GM13976 (cell line): ENCODE measurements around the gene NHERF1.
A peak's percentile ranks its signal among the peaks of the same experiment; 100 is the strongest.

Experiments used
- DNase-seq: peaks from one replicate; pipeline ENCODE4 v3.0.0; 2012; ENCODE audit warnings: low spot score
- in situ Hi-C: fragments of 300-500 bp; cut with MboI; formaldehyde crosslinking; loops from one replicate; pipeline ENCODE4 v1.12.0; 2022; ENCODE audit warnings: low sequenced_read_pairs, mixed read lengths, inconsistent platforms; ENCODE audit not compliant: unreplicated experiment
- TF ChIP-seq, protein P1 (sequence below): IDR thresholded peaks from 2 replicates; pipeline ENCODE4 v1.5.1; 2012; ENCODE audit warnings: borderline replicate concordance, mild to moderate bottlenecking; ENCODE audit not compliant: insufficient read depth; ENCODE audit errors: extremely low read depth, missing control alignments, control extremely low read depth

The NHERF1 gene

DNA sequence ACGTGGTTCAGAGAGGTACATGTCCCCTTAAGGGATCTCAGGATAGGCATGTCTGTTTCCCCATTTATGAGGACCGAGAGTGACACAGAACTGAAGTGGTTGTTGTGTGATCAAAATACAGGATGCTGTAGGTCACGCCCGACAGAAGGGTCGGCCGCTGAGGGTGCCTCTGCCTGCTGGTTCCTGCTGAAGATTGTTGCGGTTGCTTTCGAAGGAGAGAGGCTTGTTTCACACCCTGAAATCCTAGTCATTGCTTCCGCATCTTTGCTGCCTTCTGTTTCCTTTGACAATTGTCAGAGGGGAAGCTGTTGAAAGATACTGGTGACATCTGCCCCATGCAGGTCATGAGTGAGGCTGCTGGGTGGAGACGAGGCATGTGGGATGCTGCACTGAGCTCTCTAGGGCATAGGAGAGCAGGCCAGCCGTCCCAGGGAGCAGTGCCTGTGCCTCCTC is 31.5 kb downstream of the NHERF1 start:
- in situ Hi-C loops = no loop called here
- TF ChIP-seq, protein P1, sequence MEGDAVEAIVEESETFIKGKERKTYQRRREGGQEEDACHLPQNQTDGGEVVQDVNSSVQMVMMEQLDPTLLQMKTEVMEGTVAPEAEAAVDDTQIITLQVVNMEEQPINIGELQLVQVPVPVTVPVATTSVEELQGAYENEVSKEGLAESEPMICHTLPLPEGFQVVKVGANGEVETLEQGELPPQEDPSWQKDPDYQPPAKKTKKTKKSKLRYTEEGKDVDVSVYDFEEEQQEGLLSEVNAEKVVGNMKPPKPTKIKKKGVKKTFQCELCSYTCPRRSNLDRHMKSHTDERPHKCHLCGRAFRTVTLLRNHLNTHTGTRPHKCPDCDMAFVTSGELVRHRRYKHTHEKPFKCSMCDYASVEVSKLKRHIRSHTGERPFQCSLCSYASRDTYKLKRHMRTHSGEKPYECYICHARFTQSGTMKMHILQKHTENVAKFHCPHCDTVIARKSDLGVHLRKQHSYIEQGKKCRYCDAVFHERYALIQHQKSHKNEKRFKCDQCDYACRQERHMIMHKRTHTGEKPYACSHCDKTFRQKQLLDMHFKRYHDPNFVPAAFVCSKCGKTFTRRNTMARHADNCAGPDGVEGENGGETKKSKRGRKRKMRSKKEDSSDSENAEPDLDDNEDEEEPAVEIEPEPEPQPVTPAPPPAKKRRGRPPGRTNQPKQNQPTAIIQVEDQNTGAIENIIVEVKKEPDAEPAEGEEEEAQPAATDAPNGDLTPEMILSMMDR = no peak
- DNase-seq = peak; percentile 69

DNA sequence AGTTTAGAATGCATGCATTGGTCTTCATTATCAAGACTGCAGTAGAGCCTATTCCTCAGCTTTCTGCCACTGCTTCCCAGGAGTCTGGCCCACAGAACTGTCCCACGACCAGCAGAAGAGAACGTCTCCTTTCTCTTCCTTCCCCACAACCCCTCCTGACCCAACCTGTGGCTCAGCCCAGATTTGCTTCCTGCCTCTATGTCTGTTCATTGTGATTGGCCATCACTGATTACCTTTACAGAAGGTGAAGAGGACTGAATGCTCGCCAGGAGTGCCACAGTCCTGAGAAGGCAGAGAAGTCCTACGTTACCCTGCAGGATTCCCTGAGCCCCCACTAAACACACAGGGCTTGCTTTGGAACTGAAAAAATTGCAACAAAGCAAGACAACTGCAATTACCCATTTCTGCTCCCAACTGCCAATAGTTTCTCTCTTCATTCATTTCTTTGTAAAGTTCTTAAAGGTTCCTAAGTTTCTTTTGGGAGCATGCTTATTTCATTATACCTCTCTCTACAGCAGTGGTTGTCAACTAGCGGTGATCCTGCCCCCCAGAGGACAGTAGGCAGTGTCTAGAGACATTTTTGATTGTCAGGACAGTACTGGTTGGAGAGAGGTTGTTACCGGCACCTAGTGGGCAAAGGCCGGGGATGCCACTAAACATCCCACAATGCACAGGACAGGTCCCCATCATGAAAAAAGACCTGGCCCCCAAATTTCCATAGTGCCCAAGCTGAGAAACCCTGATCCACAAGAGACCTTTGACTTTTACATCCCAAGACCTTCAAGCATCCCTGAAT is 32.2 kb downstream of the NHERF1 start:
- no peak for DNase-seq
- in situ Hi-C loops = no loop called here
- TF ChIP-seq, protein P1 = no peak

DNA sequence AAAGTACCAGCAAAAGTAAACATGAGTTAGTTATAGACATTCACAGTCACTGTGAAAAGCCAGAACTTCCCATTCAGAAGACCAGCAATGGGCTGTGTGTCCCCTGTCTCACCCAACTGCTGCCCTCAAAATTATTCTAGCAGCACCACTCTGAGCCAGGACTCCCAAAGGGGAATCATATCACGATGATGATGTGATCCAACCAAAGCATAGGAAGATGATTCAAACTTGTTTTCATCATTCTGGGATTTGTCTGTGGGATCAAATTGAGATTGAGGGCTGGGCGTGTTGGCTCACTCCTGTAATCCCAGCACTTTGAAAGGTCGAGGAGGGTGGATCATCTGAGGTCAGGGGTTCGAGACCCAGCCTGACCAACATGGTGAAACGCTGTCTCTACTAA is 34.1 kb downstream of the NHERF1 start:
- in situ Hi-C loops = no loop called here
- TF ChIP-seq, protein P1 = no peak
- DNase-seq = no peak

DNA sequence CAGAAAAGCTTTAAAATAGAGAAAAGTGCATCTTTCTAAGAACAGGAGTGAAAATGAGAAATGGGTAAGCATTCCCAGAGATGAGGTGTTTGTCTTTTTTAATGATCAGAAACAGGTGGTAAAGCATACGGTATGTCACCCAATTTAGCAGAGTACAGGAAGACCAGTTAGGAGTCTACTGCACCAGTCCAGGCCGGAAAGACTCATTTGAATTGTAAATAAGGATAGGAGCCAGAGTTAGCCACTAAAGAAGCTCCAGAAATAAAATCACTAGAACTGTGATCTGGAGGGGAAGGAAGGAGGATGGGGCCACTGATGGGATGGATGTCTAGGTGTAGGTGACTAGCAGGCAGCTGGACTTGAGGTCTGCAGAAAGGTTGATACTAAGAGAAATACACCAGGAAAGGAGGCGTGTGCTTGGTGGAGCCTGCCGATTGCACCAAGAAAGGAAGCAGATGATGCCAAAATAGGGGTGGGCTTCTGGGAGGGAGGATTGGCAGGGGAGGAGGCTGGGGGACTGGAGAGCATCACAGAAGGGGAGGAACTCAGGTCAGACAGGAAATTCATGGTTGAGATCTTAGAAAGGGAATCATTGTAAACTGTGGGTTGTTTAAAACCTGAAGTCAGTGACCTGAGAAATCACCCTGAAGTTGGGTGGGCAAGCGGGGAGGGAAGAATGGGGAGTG is 35.8 kb downstream of the NHERF1 start:
- TF ChIP-seq, protein P1 = no peak
- no peak for DNase-seq
- in situ Hi-C loops = no loop called here

DNA sequence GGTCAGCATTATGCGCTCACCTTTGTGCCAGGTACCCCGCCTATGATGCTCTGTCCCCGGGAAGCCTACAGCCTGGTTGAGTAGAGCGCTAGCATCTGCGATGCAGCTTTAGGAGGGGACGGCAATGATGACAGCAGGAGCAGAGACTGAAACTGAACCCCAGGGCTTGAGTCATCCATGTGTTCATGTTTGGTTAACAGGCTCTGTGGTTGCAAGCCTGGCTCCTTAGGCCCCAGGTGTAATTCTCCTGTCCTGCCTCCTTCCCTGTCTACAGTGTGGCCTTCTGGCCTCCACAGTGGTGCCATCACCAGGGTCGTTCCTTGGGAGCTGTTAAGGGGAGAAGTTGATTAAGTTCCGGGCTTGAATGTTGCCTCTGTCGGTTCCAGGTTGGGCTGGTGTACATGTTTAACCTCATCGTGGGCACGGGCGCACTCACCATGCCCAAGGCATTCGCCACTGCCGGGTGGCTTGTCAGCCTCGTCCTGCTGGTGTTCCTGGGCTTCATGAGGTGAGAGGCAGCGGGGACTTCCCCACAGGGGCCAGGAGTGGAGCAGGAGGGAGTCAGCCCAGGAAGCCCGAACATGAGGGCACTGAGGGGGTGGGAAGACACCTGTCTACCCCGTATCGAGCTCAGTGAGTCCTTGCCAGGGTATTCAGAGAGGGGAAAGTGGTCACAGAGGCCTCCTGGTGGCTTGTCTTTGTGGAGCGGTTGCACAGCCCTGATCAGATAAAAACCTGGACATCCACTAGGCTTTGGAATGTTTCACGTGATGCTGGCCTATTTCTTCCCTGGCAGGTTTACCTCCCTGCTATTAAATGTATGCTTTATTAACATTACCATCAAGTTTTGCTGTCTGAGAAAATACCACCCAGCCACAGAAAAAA is 36.9 kb downstream of the NHERF1 start:
- in situ Hi-C loops = no loop called here
- no peak for DNase-seq
- TF ChIP-seq, protein P1 = no peak

DNA sequence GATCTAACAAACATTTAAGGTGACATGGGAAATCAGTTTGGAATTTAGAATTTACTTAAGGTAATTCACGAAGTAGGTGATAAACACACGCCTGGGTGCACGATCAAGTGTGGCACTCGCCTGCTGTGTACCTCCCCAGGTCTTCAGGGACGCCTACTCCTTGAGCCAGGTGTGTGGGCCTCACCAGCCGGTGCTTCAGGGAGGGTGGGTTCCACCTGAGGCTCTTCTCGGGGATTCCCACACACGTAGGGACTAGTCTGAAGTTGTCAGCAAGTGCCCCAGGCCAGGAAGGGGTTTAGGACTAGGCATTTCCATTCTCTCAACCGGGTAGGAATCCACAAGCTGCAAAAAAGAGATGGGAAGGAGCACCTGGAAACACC is 37.5 kb downstream of the NHERF1 start:
- in situ Hi-C loops = no loop called here
- no peak for DNase-seq
- TF ChIP-seq, protein P1 = no peak
